WTC11 (cell line): ENCODE results near the gene APEX2. TPM values are rescaled to one million over a fixed set of nuclear protein-coding genes. Genes with fewer than 3 reads are reported as not detected.

Experiments used
- ATAC-seq: fragments of 200-7000 bp; cut with Tn5 transposase; 2 replicates; pipeline ENCODE4 v1.10.0; 2021; ENCODE audit warnings: mild to moderate bottlenecking, moderate library complexity
- CTCF ChIA-PET: fragments of 300-600 bp; sonication (Branson Sonifier 250); formaldehyde crosslinking; loops from one replicate; lab custom pipeline; 2021; ENCODE audit warnings: antibody characterized with exemption; lab: Charles Lee
- POLR2A ChIA-PET: fragments of 350-600 bp; sonication (Branson Sonifier 250); formaldehyde crosslinking; loops from one replicate; lab custom pipeline; 2021; ENCODE audit warnings: antibody characterized with exemption; lab: Charles Lee
- DNase-seq: peaks from one replicate; pipeline ENCODE4 v3.0.0; 2021; ENCODE audit warnings: low spot score
- H3K27ac Mint-ChIP-seq: 2 replicates; pipeline ENCODE4 v1.8.0; 2021; ENCODE audit warnings: mixed read lengths
- H3K27me3 Mint-ChIP-seq: 2 replicates; pipeline ENCODE4 v1.8.0; 2021; ENCODE audit warnings: low read depth, mild to moderate bottlenecking, moderate library complexity, mixed read lengths
- H3K36me3 Mint-ChIP-seq: 2 replicates; pipeline ENCODE4 v1.8.0; 2021; ENCODE audit warnings: mixed read lengths
- H3K4me1 Mint-ChIP-seq: 2 replicates; pipeline ENCODE4 v1.8.0; 2022; ENCODE audit warnings: mixed read lengths
- H3K4me3 Mint-ChIP-seq: 2 replicates; pipeline ENCODE4 v1.8.0; 2021; ENCODE audit warnings: mild to moderate bottlenecking, moderate library complexity, mixed read lengths
- H3K9me3 Mint-ChIP-seq: 2 replicates; pipeline ENCODE4 v1.8.0; 2021; ENCODE audit warnings: mixed read lengths
- ATF2 ChIP-seq: sonication (generic); formaldehyde crosslinking; IDR thresholded peaks from 2 replicates; pipeline ENCODE4 v1.8.1; 2022; ENCODE audit warnings: low read depth, missing genetic modification reagents, borderline replicate concordance
- E2F1 ChIP-seq: sonication (generic); formaldehyde crosslinking; IDR thresholded peaks from 2 replicates; pipeline ENCODE4 v1.8.0; 2022; ENCODE audit warnings: mild to moderate bottlenecking, missing genetic modification reagents
- HMGXB4 ChIP-seq: sonication (generic); formaldehyde crosslinking; IDR thresholded peaks from 2 replicates; pipeline ENCODE4 v1.8.1; 2023; ENCODE audit warnings: mild to moderate bottlenecking, moderate library complexity, missing genetic modification reagents
- JAZF1 ChIP-seq: fragments of 250-450 bp; sonication (Bioruptor Pico); IDR thresholded peaks from 2 replicates; pipeline ENCODE4 v1.9.0; 2021; ENCODE audit warnings: moderate library complexity, mild to moderate bottlenecking, inconsistent platforms
- MLX ChIP-seq: sonication (generic); formaldehyde crosslinking; IDR thresholded peaks from 2 replicates; pipeline ENCODE4 v1.8.1; 2023; ENCODE audit warnings: mild to moderate bottlenecking, missing genetic modification reagents, moderate library complexity
- RELA ChIP-seq: sonication (generic); formaldehyde crosslinking; IDR thresholded peaks from 2 replicates; pipeline ENCODE4 v1.8.1; 2022; ENCODE audit warnings: missing genetic modification reagents, mild to moderate bottlenecking, borderline replicate concordance
- SP1 ChIP-seq: sonication (generic); formaldehyde crosslinking; conservative IDR thresholded peaks from 2 replicates; pipeline ENCODE4 v1.8.1; 2022; ENCODE audit warnings: missing genetic modification reagents
- TCF7 ChIP-seq: sonication (generic); formaldehyde crosslinking; IDR thresholded peaks from 2 replicates; pipeline ENCODE4 v1.8.0; 2022; ENCODE audit warnings: mild to moderate bottlenecking, low read depth, missing genetic modification reagents, moderate library complexity
- USF1 ChIP-seq: sonication (generic); formaldehyde crosslinking; IDR thresholded peaks from 2 replicates; pipeline ENCODE4 v1.8.0; 2022; ENCODE audit warnings: mild to moderate bottlenecking, missing genetic modification reagents
- USF2 ChIP-seq: sonication (generic); formaldehyde crosslinking; IDR thresholded peaks from 2 replicates; pipeline ENCODE4 v1.8.1; 2023; ENCODE audit warnings: mild to moderate bottlenecking, missing genetic modification reagents, moderate library complexity
- ZNF121 ChIP-seq: sonication (generic); formaldehyde crosslinking; IDR thresholded peaks from 2 replicates; pipeline ENCODE4 v1.8.0; 2023; ENCODE audit warnings: missing genetic modification reagents
- ZNF281 ChIP-seq: sonication (generic); formaldehyde crosslinking; IDR thresholded peaks from 2 replicates; pipeline ENCODE4 v1.8.0; 2023; ENCODE audit warnings: mild to moderate bottlenecking, missing genetic modification reagents
- ZNF423 ChIP-seq: fragments of 250-450 bp; sonication (Bioruptor Pico); IDR thresholded peaks from 2 replicates; pipeline ENCODE4 v2.1.2; 2022; ENCODE audit warnings: mild to moderate bottlenecking, moderate library complexity
- ZNF425 ChIP-seq: fragments of 250-450 bp; sonication (Bioruptor Pico); conservative IDR thresholded peaks from 2 replicates; pipeline ENCODE4 v1.9.0; 2021; ENCODE audit warnings: mild to moderate bottlenecking
- total RNA-seq: library from RNA; stranded (reverse); gene quantifications from 3 replicates; pipeline ENCODE4 v1.2.3, GENCODE V29; 2021

APEX2 gene
- total RNA-seq, 1 experiment from 2014 or later = 19.9 TPM

- Mint-ChIP-seq H3K9me3 (no peaks in the 10 kb centered on the region), H3K4me1 (peaks cover 2% of the 10 kb centered on the region; the same call in 1 of the 2 replicates), H3K27me3 (peaks cover 10% of the 10 kb centered on the region), H3K4me3 (no peak overlapping the region), H3K27ac (no peak overlapping the region), H3K36me3 (no peaks in the 10 kb centered on the region)
- ATAC-seq = no peak
- POLR2A ChIA-PET = no interaction called here
- no peak for TF ChIP-seq HMGXB4 (CRISPR knock-in tag)
- no peak for TF ChIP-seq ZNF121 (CRISPR knock-in tag)
- TF ChIP-seq E2F1 (CRISPR knock-in tag) = no peak
- no peak for TF ChIP-seq ZNF423
- no peak for TF ChIP-seq USF2 (CRISPR knock-in tag)
- TF ChIP-seq JAZF1 = no peak
- CTCF ChIA-PET = no interaction called here
- DNase-seq = no peak
Observed at GRCh38 chrX:54994668-54995351, 5.4 kb upstream of the APEX2 start.

GRCh38 chrX:54995621-54996020, 4.5 kb upstream of the APEX2 start:
- H3K9me3 Mint-ChIP-seq = no peaks in the 10 kb centered on the region
- CTCF ChIA-PET = no interaction called here
- no peak for ATAC-seq

More at GRCh38 chrX:54995621-54996020, 4.5 kb upstream of the APEX2 start:
- H3K27me3 Mint-ChIP-seq = peaks cover 10% of the 10 kb centered on the region
- H3K27ac Mint-ChIP-seq = no peak overlapping the region
- no peak overlapping the region for H3K4me3 Mint-ChIP-seq
- DNase-seq = no peak
- H3K36me3 Mint-ChIP-seq = no peaks in the 10 kb centered on the region
- H3K4me1 Mint-ChIP-seq = peaks cover 2% of the 10 kb centered on the region; the same call in 1 of the 2 replicates
- TF ChIP-seq ATF2 (CRISPR knock-in tag) = no peak
- no peak for TF ChIP-seq ZNF281 (CRISPR knock-in tag)
- TF ChIP-seq USF1 (CRISPR knock-in tag) = no peak
- TF ChIP-seq TCF7 (CRISPR knock-in tag) = no peak
- no peak for TF ChIP-seq ZNF425 (CRISPR knock-in tag)
- no peak for TF ChIP-seq MLX (CRISPR knock-in tag)
- no peak for TF ChIP-seq SP1 (CRISPR knock-in tag)
- TF ChIP-seq RELA (CRISPR knock-in tag) = no peak
- POLR2A ChIA-PET = no interaction called here
